ENCODE data around the gene EIF3I.

DNA sequence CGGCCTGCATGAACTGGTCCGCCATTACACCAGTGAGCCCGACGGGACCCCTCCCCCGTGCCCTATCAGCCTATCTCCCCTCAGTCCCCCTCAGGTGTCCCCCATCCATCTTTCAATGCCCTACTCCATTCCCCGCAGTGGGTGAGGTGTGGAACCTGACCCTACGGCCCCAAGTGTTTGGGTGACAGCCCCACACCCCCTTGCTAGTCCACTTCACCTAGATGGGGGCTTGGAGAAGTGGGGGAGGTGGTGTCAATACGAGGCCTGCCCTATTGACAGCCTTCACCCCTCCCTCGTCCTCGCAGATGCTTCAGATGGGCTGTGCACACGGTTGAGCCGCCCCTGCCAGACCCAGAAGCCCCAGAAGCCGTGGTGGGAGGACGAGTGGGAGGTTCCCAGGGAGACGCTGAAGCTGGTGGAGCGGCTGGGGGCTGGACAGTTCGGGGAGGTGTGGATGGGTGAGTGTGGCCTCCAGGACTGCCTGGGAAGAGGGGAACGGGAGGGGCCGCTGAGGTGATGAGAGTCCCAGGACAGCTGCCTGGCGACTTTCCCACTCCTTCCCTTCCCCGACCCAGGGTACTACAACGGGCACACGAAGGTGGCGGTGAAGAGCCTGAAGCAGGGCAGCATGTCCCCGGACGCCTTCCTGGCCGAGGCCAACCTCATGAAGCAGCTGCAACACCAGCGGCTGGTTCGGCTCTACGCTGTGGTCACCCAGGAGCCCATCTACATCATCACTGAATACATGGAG lies 54.0 kb downstream of the EIF3I start:
- TF ChIP-seq, protein P1, sequence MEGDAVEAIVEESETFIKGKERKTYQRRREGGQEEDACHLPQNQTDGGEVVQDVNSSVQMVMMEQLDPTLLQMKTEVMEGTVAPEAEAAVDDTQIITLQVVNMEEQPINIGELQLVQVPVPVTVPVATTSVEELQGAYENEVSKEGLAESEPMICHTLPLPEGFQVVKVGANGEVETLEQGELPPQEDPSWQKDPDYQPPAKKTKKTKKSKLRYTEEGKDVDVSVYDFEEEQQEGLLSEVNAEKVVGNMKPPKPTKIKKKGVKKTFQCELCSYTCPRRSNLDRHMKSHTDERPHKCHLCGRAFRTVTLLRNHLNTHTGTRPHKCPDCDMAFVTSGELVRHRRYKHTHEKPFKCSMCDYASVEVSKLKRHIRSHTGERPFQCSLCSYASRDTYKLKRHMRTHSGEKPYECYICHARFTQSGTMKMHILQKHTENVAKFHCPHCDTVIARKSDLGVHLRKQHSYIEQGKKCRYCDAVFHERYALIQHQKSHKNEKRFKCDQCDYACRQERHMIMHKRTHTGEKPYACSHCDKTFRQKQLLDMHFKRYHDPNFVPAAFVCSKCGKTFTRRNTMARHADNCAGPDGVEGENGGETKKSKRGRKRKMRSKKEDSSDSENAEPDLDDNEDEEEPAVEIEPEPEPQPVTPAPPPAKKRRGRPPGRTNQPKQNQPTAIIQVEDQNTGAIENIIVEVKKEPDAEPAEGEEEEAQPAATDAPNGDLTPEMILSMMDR (IDR thresholded peaks at IDR 0.05; ENCODE audit: control extremely low read depth in 1 of 3, insufficient read depth in 1 of 3, low read depth in 1 of 3, low read length in 3 of 3): no peak
- no peak for TF ChIP-seq JUND (IDR thresholded peaks at IDR 0.05; ENCODE audit: low read length)
- TF ChIP-seq CHD1 (IDR thresholded peaks at IDR 0.05; ENCODE audit: low read depth, low read length): no peak
- no peak for TF ChIP-seq PHF8 (conservative IDR thresholded peaks at IDR 0.05; ENCODE audit: low read depth, low read length)
- no peak for TF ChIP-seq BCL11A (IDR thresholded peaks at IDR 0.05; ENCODE audit: low read depth in 2 of 2, low read length in 2 of 2)
